ENCODE measurements around the gene PSMC4. TPM values are rescaled to one million over a fixed set of nuclear protein-coding genes. Genes with fewer than 3 reads are reported as not detected.
A peak's percentile ranks its signal among the peaks of the same experiment; 100 is the strongest.
"Not testable (repeated sequence)": the region's sequence is repeated elsewhere in the genome, so short reads cannot be mapped to it uniquely, and the experiment has no call there.

PSMC4 gene
- total and polyA plus RNA-seq, 2 donors: 71.6 to 79.3 TPM

- Histone ChIP-seq H3K4me1 (ENCODE audit: control insufficient read depth in 2 of 2, insufficient read depth in 2 of 2, low read length in 2 of 2) (peaks cover 16 to 40% of the 10 kb centered on the region in 2 donors), H3K27ac (ENCODE audit: low read depth in 1 of 2, low read length in 1 of 2) (peak overlapping the region in 1 of 2 donors; percentile 94), H3K4me3 (ENCODE audit: low read length in 2 of 2) (no peak overlapping the region), H3K9me3 (ENCODE audit: control insufficient read depth in 2 of 2, insufficient read depth in 1 of 2, low read length in 1 of 2) (no peaks in the 10 kb centered on the region), H3K27me3 (ENCODE audit: control insufficient read depth in 2 of 2, insufficient read depth in 1 of 2, low read length in 1 of 2) (no peaks in the 10 kb centered on the region), H3K36me3 (ENCODE audit: control insufficient read depth in 2 of 2, insufficient read depth in 2 of 2, low read length in 1 of 2) (no peaks in the 10 kb centered on the region)
- WGBS: 88% methylated on average over 3 of the region's 3 CpGs
- DNase-seq (ENCODE audit: low read depth in 6 of 9, low spot score in 9 of 9): no peak
Observed at GRCh38 chr19:39951686-39952085, 19.3 kb upstream of the PSMC4 start.

- Histone ChIP-seq H3K27ac (ENCODE audit: low read depth in 1 of 2, low read length in 1 of 2) (peak overlapping the region; percentile 38 to 94), H3K4me1 (ENCODE audit: control insufficient read depth in 2 of 2, insufficient read depth in 2 of 2, low read length in 2 of 2) (peaks cover 16 to 40% of the 10 kb centered on the region in 2 donors), H3K4me3 (ENCODE audit: low read length in 2 of 2) (no peak overlapping the region), H3K27me3 (ENCODE audit: control insufficient read depth in 2 of 2, insufficient read depth in 1 of 2, low read length in 1 of 2) (no peaks in the 10 kb centered on the region), H3K36me3 (ENCODE audit: control insufficient read depth in 2 of 2, insufficient read depth in 2 of 2, low read length in 1 of 2) (no peaks in the 10 kb centered on the region), H3K9me3 (ENCODE audit: control insufficient read depth in 2 of 2, insufficient read depth in 1 of 2, low read length in 1 of 2) (no peaks in the 10 kb centered on the region)
- DNase-seq (ENCODE audit: low read depth in 6 of 9, low spot score in 9 of 9): no peak
- 64% methylated on average over 7 of the region's 7 CpGs for WGBS
Observed at GRCh38 chr19:39953915-39954314, 17.1 kb upstream of the PSMC4 start.

GRCh38 chr19:39957886-39958285 lies 13.1 kb upstream of the PSMC4 start:
- H3K9me3 ChIP-seq (ENCODE audit: control insufficient read depth in 2 of 2, insufficient read depth in 1 of 2, low read length in 1 of 2); H3K36me3 ChIP-seq (ENCODE audit: control insufficient read depth in 2 of 2, insufficient read depth in 2 of 2, low read length in 1 of 2); H3K4me3 ChIP-seq (ENCODE audit: low read length in 2 of 2); H3K27me3 ChIP-seq (ENCODE audit: control insufficient read depth in 2 of 2, insufficient read depth in 1 of 2, low read length in 1 of 2); DNase-seq (ENCODE audit: low read depth in 6 of 9, low spot score in 9 of 9); H3K27ac ChIP-seq (ENCODE audit: low read depth in 1 of 2, low read length in 1 of 2): not testable (repeated sequence)
- WGBS: 81% methylated on average over 5 of the region's 5 CpGs
- peaks cover 11 to 26% of the 10 kb centered on the region in 2 donors for H3K4me1 ChIP-seq (ENCODE audit: control insufficient read depth in 2 of 2, insufficient read depth in 2 of 2, low read length in 2 of 2)

GRCh38 chr19:39958942-39959341 lies 12.0 kb upstream of the PSMC4 start:
- not testable (repeated sequence) for DNase-seq (ENCODE audit: low read depth in 6 of 9, low spot score in 9 of 9)

DNA sequence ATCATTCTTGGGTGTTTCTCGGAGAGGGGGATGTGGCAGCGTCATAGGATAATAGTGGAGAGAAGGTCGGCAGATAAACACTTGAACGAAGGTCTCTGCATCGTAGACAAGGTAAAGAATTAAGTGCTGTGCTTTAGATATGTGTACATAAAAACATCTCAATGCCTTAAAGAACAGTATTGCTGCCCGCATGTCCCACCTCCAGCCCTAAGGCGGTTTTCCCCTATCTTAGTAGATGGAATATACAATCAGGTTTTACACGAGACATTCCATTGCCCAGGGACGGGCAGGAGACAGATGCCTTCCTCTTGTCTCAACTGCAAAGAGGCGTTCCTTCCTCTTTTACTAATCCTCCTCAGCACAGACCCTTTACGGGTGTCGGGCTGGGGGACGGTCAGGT lies 11.6 kb upstream of the PSMC4 start:
- 43% methylated on average over 9 of the region's 13 CpGs for WGBS

More at GRCh38 chr19:39958942-39959341, 12.0 kb upstream of the PSMC4 start:
- H3K4me3 ChIP-seq (ENCODE audit: low read length in 2 of 2); H3K27ac ChIP-seq (ENCODE audit: low read depth in 1 of 2, low read length in 1 of 2); H3K27me3 ChIP-seq (ENCODE audit: control insufficient read depth in 2 of 2, insufficient read depth in 1 of 2, low read length in 1 of 2); H3K36me3 ChIP-seq (ENCODE audit: control insufficient read depth in 2 of 2, insufficient read depth in 2 of 2, low read length in 1 of 2); H3K9me3 ChIP-seq (ENCODE audit: control insufficient read depth in 2 of 2, insufficient read depth in 1 of 2, low read length in 1 of 2): not testable (repeated sequence)
- H3K4me1 ChIP-seq (ENCODE audit: control insufficient read depth in 2 of 2, insufficient read depth in 2 of 2, low read length in 2 of 2): peaks cover 2 to 16% of the 10 kb centered on the region in 2 donors
- WGBS: 81% methylated on average over 3 of the region's 3 CpGs

GRCh38 chr19:39963898-39964297 lies 7.1 kb upstream of the PSMC4 start:
- no peak for DNase-seq (ENCODE audit: low read depth in 6 of 9, low spot score in 9 of 9)
- Histone ChIP-seq H3K36me3 (ENCODE audit: control insufficient read depth in 2 of 2, insufficient read depth in 2 of 2, low read length in 1 of 2) (no peaks in the 10 kb centered on the region), H3K4me1 (ENCODE audit: control insufficient read depth in 2 of 2, insufficient read depth in 2 of 2, low read length in 2 of 2) (peaks cover 0 to 5% of the 10 kb centered on the region in 2 donors), H3K9me3 (ENCODE audit: control insufficient read depth in 2 of 2, insufficient read depth in 1 of 2, low read length in 1 of 2) (no peaks in the 10 kb centered on the region), H3K4me3 (ENCODE audit: low read length in 2 of 2) (no peak overlapping the region), H3K27ac (ENCODE audit: low read depth in 1 of 2, low read length in 1 of 2) (no peak overlapping the region), H3K27me3 (ENCODE audit: control insufficient read depth in 2 of 2, insufficient read depth in 1 of 2, low read length in 1 of 2) (no peaks in the 10 kb centered on the region)
- 64% methylated on average over 3 of the region's 3 CpGs for WGBS

More for the DNA sequence above, 11.6 kb upstream of the PSMC4 start:
- not testable (repeated sequence) for H3K4me3 ChIP-seq (ENCODE audit: low read length in 2 of 2); DNase-seq (ENCODE audit: low read depth in 6 of 9, low spot score in 9 of 9); H3K9me3 ChIP-seq (ENCODE audit: control insufficient read depth in 2 of 2, insufficient read depth in 1 of 2, low read length in 1 of 2); H3K27me3 ChIP-seq (ENCODE audit: control insufficient read depth in 2 of 2, insufficient read depth in 1 of 2, low read length in 1 of 2); H3K27ac ChIP-seq (ENCODE audit: low read depth in 1 of 2, low read length in 1 of 2); H3K36me3 ChIP-seq (ENCODE audit: control insufficient read depth in 2 of 2, insufficient read depth in 2 of 2, low read length in 1 of 2)
- H3K4me1 ChIP-seq (ENCODE audit: control insufficient read depth in 2 of 2, insufficient read depth in 2 of 2, low read length in 2 of 2): peaks cover 0 to 14% of the 10 kb centered on the region in 2 donors

DNA sequence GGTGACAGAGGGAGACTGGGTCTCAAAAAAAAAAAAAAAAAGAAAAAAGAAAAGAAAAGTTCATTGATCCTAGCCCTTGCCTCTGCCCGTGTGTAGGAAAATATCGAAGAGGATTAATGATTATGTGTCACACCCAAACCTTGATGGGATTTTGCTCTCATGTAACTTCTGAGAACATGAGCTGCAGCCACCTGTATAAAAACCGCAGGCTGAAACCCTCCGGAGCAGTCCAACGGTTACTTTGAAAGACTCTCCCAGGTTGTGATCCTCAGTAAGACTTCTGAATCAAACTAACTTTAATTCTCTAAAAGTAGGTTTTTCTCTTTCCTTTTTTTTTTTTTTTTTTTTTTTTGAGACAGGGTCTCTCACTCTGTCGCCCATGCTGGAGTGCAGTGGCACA lies 4.3 kb upstream of the PSMC4 start:
- DNase-seq (ENCODE audit: low read depth in 6 of 9, low spot score in 9 of 9): no peak
- Histone ChIP-seq H3K27me3 (ENCODE audit: control insufficient read depth in 2 of 2, insufficient read depth in 1 of 2, low read length in 1 of 2) (no peaks in the 10 kb centered on the region), H3K27ac (ENCODE audit: low read depth in 1 of 2, low read length in 1 of 2) (no peak overlapping the region), H3K4me1 (ENCODE audit: control insufficient read depth in 2 of 2, insufficient read depth in 2 of 2, low read length in 2 of 2) (peaks cover 3 to 15% of the 10 kb centered on the region in 2 donors), H3K36me3 (ENCODE audit: control insufficient read depth in 2 of 2, insufficient read depth in 2 of 2, low read length in 1 of 2) (no peaks in the 10 kb centered on the region), H3K9me3 (ENCODE audit: control insufficient read depth in 2 of 2, insufficient read depth in 1 of 2, low read length in 1 of 2) (no peaks in the 10 kb centered on the region), H3K4me3 (ENCODE audit: low read length in 2 of 2) (no peak overlapping the region)
- 95% methylated on average over 6 of the region's 6 CpGs for WGBS

- no peak overlapping the region for H3K4me3 ChIP-seq (ENCODE audit: low read length in 2 of 2)
- no peaks in the 10 kb centered on the region for H3K9me3 ChIP-seq (ENCODE audit: control insufficient read depth in 2 of 2, insufficient read depth in 1 of 2, low read length in 1 of 2)
- no peaks in the 10 kb centered on the region for H3K27me3 ChIP-seq (ENCODE audit: control insufficient read depth in 2 of 2, insufficient read depth in 1 of 2, low read length in 1 of 2)
- peaks cover 5% of the 10 kb centered on the region in 2 donors for H3K36me3 ChIP-seq (ENCODE audit: control insufficient read depth in 2 of 2, insufficient read depth in 2 of 2, low read length in 1 of 2)
- H3K4me1 ChIP-seq (ENCODE audit: control insufficient read depth in 2 of 2, insufficient read depth in 2 of 2, low read length in 2 of 2): peaks cover 3 to 23% of the 10 kb centered on the region in 2 donors
- H3K27ac ChIP-seq (ENCODE audit: low read depth in 1 of 2, low read length in 1 of 2): no peak overlapping the region
- no peak for DNase-seq (ENCODE audit: low read depth in 6 of 9, low spot score in 9 of 9)
- WGBS: 88% methylated on average over 9 of the region's 9 CpGs
Observed at GRCh38 chr19:39967561-39967960, 3.4 kb upstream of the PSMC4 start.

DNA sequence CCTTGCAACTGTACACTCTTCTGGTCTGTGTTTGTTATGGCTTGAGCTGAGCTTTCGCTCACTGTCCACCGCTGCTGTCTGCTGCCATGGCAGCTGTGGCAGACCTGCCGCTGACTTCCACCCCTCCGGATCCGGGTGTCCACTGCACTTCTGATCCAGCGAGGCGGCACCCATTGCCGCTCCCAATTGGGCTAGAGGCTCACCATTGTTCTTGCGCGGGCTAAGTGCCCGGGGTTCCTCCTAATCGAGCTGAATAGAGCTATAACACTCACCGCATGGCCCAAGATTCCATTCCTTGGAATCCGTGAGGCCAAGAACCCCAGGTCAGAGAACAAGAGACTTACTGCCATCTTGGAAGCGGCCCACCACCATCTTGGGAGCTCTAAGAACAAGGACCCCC lies 2.2 kb upstream of the PSMC4 start:
- Histone ChIP-seq H3K4me3 (ENCODE audit: low read length in 2 of 2) (no peak overlapping the region), H3K9me3 (ENCODE audit: control insufficient read depth in 2 of 2, insufficient read depth in 1 of 2, low read length in 1 of 2) (no peaks in the 10 kb centered on the region), H3K27ac (ENCODE audit: low read depth in 1 of 2, low read length in 1 of 2) (no peak overlapping the region), H3K4me1 (ENCODE audit: control insufficient read depth in 2 of 2, insufficient read depth in 2 of 2, low read length in 2 of 2) (peaks cover 3 to 23% of the 10 kb centered on the region in 2 donors), H3K27me3 (ENCODE audit: control insufficient read depth in 2 of 2, insufficient read depth in 1 of 2, low read length in 1 of 2) (no peaks in the 10 kb centered on the region), H3K36me3 (ENCODE audit: control insufficient read depth in 2 of 2, insufficient read depth in 2 of 2, low read length in 1 of 2) (peaks cover 17% of the 10 kb centered on the region in 2 donors)
- WGBS: 98% methylated on average over 15 of the region's 15 CpGs
- no peak for DNase-seq (ENCODE audit: low read depth in 6 of 9, low spot score in 9 of 9)

DNA sequence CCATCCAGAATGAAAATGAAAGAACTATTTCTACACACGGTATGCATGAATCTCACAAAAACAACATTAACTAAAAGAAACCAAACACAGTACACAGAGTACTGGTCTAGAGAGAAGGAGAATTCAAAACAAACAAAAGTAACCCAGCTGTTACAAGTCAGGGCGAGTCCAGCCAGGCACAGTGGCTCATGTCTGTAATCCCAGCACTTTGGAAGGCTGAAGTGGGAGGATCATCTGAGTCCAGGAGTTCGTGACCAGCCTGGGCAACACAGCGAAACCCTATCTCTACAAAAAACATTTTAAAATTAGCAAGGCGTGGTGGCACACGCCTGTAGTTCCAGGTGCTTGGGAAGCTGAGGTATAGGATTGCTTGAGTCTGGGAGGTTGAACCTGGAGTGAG lies 1.7 kb upstream of the PSMC4 start:
- Histone ChIP-seq H3K4me1 (ENCODE audit: control insufficient read depth in 2 of 2, insufficient read depth in 2 of 2, low read length in 2 of 2) (peaks cover 3 to 23% of the 10 kb centered on the region in 2 donors), H3K27me3 (ENCODE audit: control insufficient read depth in 2 of 2, insufficient read depth in 1 of 2, low read length in 1 of 2) (no peaks in the 10 kb centered on the region), H3K27ac (ENCODE audit: low read depth in 1 of 2, low read length in 1 of 2) (peak overlapping the region in 1 of 2 donors; percentile 65), H3K36me3 (ENCODE audit: control insufficient read depth in 2 of 2, insufficient read depth in 2 of 2, low read length in 1 of 2) (peaks cover 21 to 22% of the 10 kb centered on the region in 2 donors), H3K9me3 (ENCODE audit: control insufficient read depth in 2 of 2, insufficient read depth in 1 of 2, low read length in 1 of 2) (no peaks in the 10 kb centered on the region), H3K4me3 (ENCODE audit: low read length in 2 of 2) (no peak overlapping the region)
- no peak for DNase-seq (ENCODE audit: low read depth in 6 of 9, low spot score in 9 of 9)
- 83% methylated on average over 6 of the region's 6 CpGs for WGBS

Data from thymus (tissue), 11 donors.